GM12878 (cell line): Measurements from ENCODE around the gene VMP1. TPM values are rescaled to one million over a fixed set of nuclear protein-coding genes. Genes with fewer than 3 reads are reported as not detected.

Experiments used
- ATAC-seq: fragments of 200-7000 bp; cut with Tn5 transposase; 3 replicates; pipeline ENCODE4 v1.9.1; 2020; ENCODE audit warnings: mild to moderate bottlenecking, moderate library complexity
- BruUV-seq: library from RNA; stranded (reverse); fragments of 400-500 nt; replicated peaks from 2 replicates; lab custom pipeline; 2021; lab: Mats Ljungman, UMichigan
- CTCF ChIA-PET: fragments of 300-600 bp; sonication (Branson Sonifier 250); formaldehyde crosslinking; extraction: SDS; loops from one replicate; lab custom pipeline; 2021; ENCODE audit warnings: inconsistent platforms; lab: Yijun Ruan, JAX
- POLR2A ChIA-PET: fragments of 350-600 bp; formaldehyde crosslinking; extraction: SDS; loops from one replicate; lab custom pipeline; 2021; ENCODE audit warnings: inconsistent platforms; lab: Charles Lee
- RAD21 ChIA-PET: fragments of 300-600 bp; sonication (Branson Sonifier 250); formaldehyde crosslinking; loops from one replicate; lab custom pipeline; 2023; ENCODE audit warnings: antibody characterized with exemption; ENCODE audit not compliant: unreplicated experiment; lab: Charles Lee
- SMC1A ChIA-PET: fragments of 300-600 bp; sonication (Branson Sonifier 250); formaldehyde crosslinking; loops from one replicate; lab custom pipeline; 2023; ENCODE audit not compliant: unreplicated experiment, uncharacterized antibody; lab: Charles Lee
- DNase-seq: peaks from one replicate; pipeline ENCODE4 v3.0.0-alpha.2; 2011; ENCODE audit warnings: low read depth, low spot score
- FAIRE-seq: peaks from 3 replicates; lab custom pipeline; 2011; peaks lifted over from hg19 to GRCh38; lab: Jason Lieb, UNC
- H2AFZ ChIP-seq: 2 replicates; pipeline ENCODE4 v1.6.0; 2011; ENCODE audit warnings: low read depth, low read length, control low read depth; ENCODE audit not compliant: control insufficient read depth
- H3K27ac ChIP-seq: 2 replicates; pipeline ENCODE4 v1.5.1; 2011; ENCODE audit warnings: control low read depth; ENCODE audit not compliant: control insufficient read depth, insufficient read depth
- H3K27me3 ChIP-seq, 2 experiments: replicated peaks in 1 of 2; 2 replicates each; pipeline versions ENCODE4 v1.6.0 to v1.6.1; 2011; ENCODE audit warnings: low read length in 1 of 2; ENCODE audit not compliant: control insufficient read depth in 2 of 2, insufficient read depth in 2 of 2
- H3K36me3 ChIP-seq, 2 experiments: 2 replicates each; pipeline ENCODE4 v1.5.1; 2011; ENCODE audit warnings: low read length in 1 of 2; ENCODE audit not compliant: control insufficient read depth in 2 of 2, insufficient read depth in 2 of 2
- H3K4me1 ChIP-seq: 2 replicates; pipeline ENCODE4 v1.6.1; 2011; ENCODE audit warnings: mild to moderate bottlenecking, low read length, moderate library complexity, mixed read lengths; ENCODE audit not compliant: control insufficient read depth, insufficient read depth
- H3K4me2 ChIP-seq: 2 replicates; pipeline ENCODE4 v1.6.0; 2011; ENCODE audit warnings: control low read depth; ENCODE audit not compliant: control insufficient read depth, insufficient read depth
- H3K4me3 ChIP-seq: fragments of 200-600 bp; sonication (generic); 2 replicates; pipeline ENCODE4 v1.5.1; 2016
- H3K79me2 ChIP-seq: 2 replicates; pipeline ENCODE4 v1.6.0; 2011; ENCODE audit warnings: low read length; ENCODE audit not compliant: control insufficient read depth, insufficient read depth
- H3K9ac ChIP-seq: 2 replicates; pipeline ENCODE4 v1.8.0; 2011; ENCODE audit warnings: low read length, control low read depth, mixed read lengths; ENCODE audit not compliant: control insufficient read depth, insufficient read depth
- H3K9me3 ChIP-seq: replicated peaks from 3 replicates; pipeline ENCODE4 v1.5.1; 2011; ENCODE audit warnings: mild to moderate bottlenecking, low read length; ENCODE audit not compliant: control insufficient read depth, insufficient read depth
- H4K20me1 ChIP-seq: 2 replicates; pipeline ENCODE4 v1.6.0; 2011; ENCODE audit not compliant: control insufficient read depth, insufficient read depth
- CUX1 ChIP-seq: IDR thresholded peaks from 2 replicates; pipeline ENCODE4 v1.6.1; 2012; ENCODE audit warnings: improper control_type of control experiment, low read depth, low read length; ENCODE audit not compliant: insufficient replicate concordance
- IRF5 ChIP-seq: fragments of 450-650 bp; IDR thresholded peaks from 2 replicates; pipeline ENCODE4 v1.6.1; 2017; ENCODE audit warnings: borderline replicate concordance
- NBN ChIP-seq: fragments of 450-650 bp; IDR thresholded peaks from 2 replicates; pipeline ENCODE4 v1.6.1; 2016
- RB1 ChIP-seq: fragments of 450-650 bp; formaldehyde crosslinking; IDR thresholded peaks from 2 replicates; pipeline ENCODE4 v1.6.1; 2017; ENCODE audit warnings: mild to moderate bottlenecking, borderline replicate concordance
- REST ChIP-seq: IDR thresholded peaks from 2 replicates; pipeline ENCODE4 v1.6.1; 2012; ENCODE audit warnings: mild to moderate bottlenecking, low read depth, low read length
- YY1 ChIP-seq: IDR thresholded peaks from 2 replicates; pipeline ENCODE4 v1.6.1; 2011; ENCODE audit warnings: low read depth, mild to moderate bottlenecking, low read length
- WGBS: methylation state at CpG from one replicate; pipeline ENCODE4 v1.1.6; 2016; ENCODE audit warnings: low lambda C conversion rate; ENCODE audit not compliant: insufficient replicate concordance, insufficient coverage; ENCODE audit errors: missing lambda C conversion rate; 5-methylcytosine and 5-hydroxymethylcytosine counted together
- in situ Hi-C: fragments of 300-500 bp; cut with MboI; formaldehyde crosslinking; loops from 9 replicates; pipeline ENCODE4 v1.14.3; 2018; ENCODE audit warnings: mixed read lengths
- intact Hi-C: fragments of 100-400 bp; cut with micrococcal nuclease; formaldehyde crosslinking; loops from one replicate; pipeline ENCODE4 v1.14.2; 2022; ENCODE audit not compliant: unreplicated experiment
- polyA plus RNA-seq, 11 experiments: library from polyadenylated mRNA; depleted of rRNA in 4 of 11; unstranded in 6 of 11; stranded (reverse) in 5 of 11; fragments of >200 nt; fragmentation: Nextera tagmentation in 4 of 11; fragmentation: Illumina TruSeq in 1 of 11; extraction: Ambion mirVana in 4 of 11; extraction: Trizol in 1 of 11; gene quantifications; 1 replicate in 1 of 11; 2 replicates in 10 of 11; pipeline versions ENCODE4 v1.2.1 to v1.2.3, GENCODE V29; 2011 to 2016; ENCODE audit warnings: inconsistent platforms in 2 of 11, missing spikeins in 2 of 11, low read depth in 1 of 11
- total RNA-seq, 4 experiments: library from RNA; depleted of rRNA in 3 of 4; stranded (reverse); fragments of >200 nt in 3 of 4; fragmentation: Illumina TruSeq in 1 of 4; extraction: Trizol in 1 of 4; gene quantifications; 2 replicates each; pipeline versions ENCODE4 v1.2.1 to v1.2.3, GENCODE V29; 2013 to 2021

Gene VMP1
- total and polyA plus RNA-seq, 10 of the 15 experiments (the other 5 are each of a cell fraction or from before 2014, with no cell fraction given), result 88.4 to 199 (median 132) TPM

GRCh38 chr17:59676716-59677115 is 30.7 kb upstream of the VMP1 start:
- ChIA-PET POLR2A (interaction anchor here (1.9 kb wide), 1 partner anchor 26 kb away, joined by 4 read pairs; no protein-coding TSS in a partner anchor), SMC1A (interaction anchor here (0.7 to 1.5 kb wide), 4 partner anchors 11 to 74 kb away, joined by 3 read pairs; no protein-coding TSS in a partner anchor), RAD21 (no interaction called here)

GRCh38 chr17:59678918-59679317 is 28.5 kb upstream of the VMP1 start:
- DNase-seq (no peak), ATAC-seq (no peak), FAIRE-seq (no peak)
- intact Hi-C loops (loop anchor here (10.0 kb wide), 1 partner anchor 154 kb away; no protein-coding TSS in a partner anchor), in situ Hi-C loops (no loop called here)
- POLR2A ChIA-PET, result interaction anchor here (0.6 kb wide), 1 partner anchor 9 kb away, joined by 3 read pairs; no protein-coding TSS in a partner anchor
- Histone ChIP-seq H3K79me2 (no peaks in the 10 kb centered on the region), H2AFZ (no peak overlapping the region), H3K4me1 (no peaks in the 10 kb centered on the region; the same call in 1 of the 2 replicates), H3K4me2 (no peak overlapping the region), H3K9ac (no peak overlapping the region), H3K27me3 (no peaks in the 10 kb centered on the region), H3K27ac (no peak overlapping the region), H3K36me3 (peaks cover 11 to 64% of the 10 kb centered on the region in 2 experiments), H3K9me3 (no peaks in the 10 kb centered on the region), H4K20me1 (no peaks in the 10 kb centered on the region), H3K4me3 (no peak overlapping the region)
- BruUV-seq, result no TSS peak
- WGBS, result 100% methylated on average over 2 of the region's 2 CpGs
- RAD21 ChIA-PET, result no interaction called here
- SMC1A ChIA-PET, result interaction anchor here (0.6 to 1.5 kb wide), 3 partner anchors 26 to 70 kb away, joined by 3 to 5 read pairs (median 3); no protein-coding TSS in a partner anchor
- CTCF ChIA-PET, result no interaction called here
- TF ChIP-seq REST, result no peak
- TF ChIP-seq IRF5, result no peak
- no peak for TF ChIP-seq NBN
- no peak for TF ChIP-seq CUX1

More at GRCh38 chr17:59676716-59677115, 30.7 kb upstream of the VMP1 start:
- Histone ChIP-seq H3K9me3 (no peaks in the 10 kb centered on the region), H3K27me3 (no peaks in the 10 kb centered on the region), H3K9ac (no peak overlapping the region), H3K4me3 (no peak overlapping the region), H3K79me2 (peaks cover 3% of the 10 kb centered on the region), H3K27ac (no peak overlapping the region), H3K4me2 (no peak overlapping the region), H3K36me3 (peaks cover 5 to 53% of the 10 kb centered on the region in 2 experiments), H3K4me1 (no peaks in the 10 kb centered on the region; the same call in 1 of the 2 replicates), H4K20me1 (no peaks in the 10 kb centered on the region)
- intact Hi-C loops, result loop anchor here (10.0 kb wide), 1 partner anchor 152 kb away; no protein-coding TSS in a partner anchor
- BruUV-seq, result no TSS peak
- in situ Hi-C loops, result no loop called here
- TF ChIP-seq RB1, result no peak
- TF ChIP-seq YY1, result no peak
- TF ChIP-seq, all 136 proteins: peak for 0
- ATAC-seq, result no peak
- peak; percentile 74 for FAIRE-seq
- no peak for DNase-seq
- CTCF ChIA-PET, result no interaction called here
- H2AFZ ChIP-seq, result no peak overlapping the region
- 98% methylated on average over 7 of the region's 7 CpGs for WGBS
